GM18861 (cell line): ENCODE measurements around the gene GOLGA2.

Experiments used
- ATAC-seq: cut with Tn5 transposase; IDR thresholded peaks from one replicate; pipeline ENCODE4 v1.9.1; 2021; ENCODE audit not compliant: unreplicated experiment

The GOLGA2 gene

DNA sequence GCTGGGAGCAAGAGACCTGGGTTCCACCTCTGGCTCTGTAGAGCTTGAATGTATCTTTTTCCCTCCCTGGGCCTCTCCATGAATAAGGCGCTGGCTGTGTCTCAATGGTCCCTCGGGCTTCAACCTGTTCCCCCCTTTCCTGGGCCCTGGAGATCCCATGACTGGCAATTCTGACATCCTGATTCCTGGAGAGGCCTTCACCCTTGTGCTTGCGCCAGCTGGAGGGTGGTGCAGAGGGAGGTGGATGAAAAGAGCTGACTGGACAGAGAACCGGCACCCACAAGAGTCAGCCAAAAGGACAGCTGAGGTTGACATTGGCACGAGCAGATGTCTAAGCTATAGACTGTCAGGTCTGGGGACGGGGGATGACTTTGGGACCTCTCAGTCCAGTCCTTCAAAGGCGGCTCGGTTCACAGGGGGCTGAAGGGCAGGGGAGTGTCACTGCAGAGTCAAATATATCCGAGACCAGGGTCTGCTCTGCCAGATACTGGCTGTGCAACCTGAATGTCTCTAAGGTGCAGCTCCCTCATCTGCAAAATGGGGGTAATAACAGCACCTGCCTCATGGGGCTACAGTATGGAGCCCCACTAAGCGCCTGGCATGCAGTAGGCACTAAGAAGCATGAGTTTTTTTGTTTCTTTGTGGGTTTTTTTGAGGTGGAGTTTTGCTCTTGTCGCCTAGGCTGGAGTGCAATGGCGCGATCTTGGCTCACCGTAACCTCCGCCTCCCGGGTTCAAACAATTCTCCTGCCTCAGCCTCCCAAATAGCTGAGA is 58.8 kb downstream of the GOLGA2 start:
- no peak for ATAC-seq

DNA sequence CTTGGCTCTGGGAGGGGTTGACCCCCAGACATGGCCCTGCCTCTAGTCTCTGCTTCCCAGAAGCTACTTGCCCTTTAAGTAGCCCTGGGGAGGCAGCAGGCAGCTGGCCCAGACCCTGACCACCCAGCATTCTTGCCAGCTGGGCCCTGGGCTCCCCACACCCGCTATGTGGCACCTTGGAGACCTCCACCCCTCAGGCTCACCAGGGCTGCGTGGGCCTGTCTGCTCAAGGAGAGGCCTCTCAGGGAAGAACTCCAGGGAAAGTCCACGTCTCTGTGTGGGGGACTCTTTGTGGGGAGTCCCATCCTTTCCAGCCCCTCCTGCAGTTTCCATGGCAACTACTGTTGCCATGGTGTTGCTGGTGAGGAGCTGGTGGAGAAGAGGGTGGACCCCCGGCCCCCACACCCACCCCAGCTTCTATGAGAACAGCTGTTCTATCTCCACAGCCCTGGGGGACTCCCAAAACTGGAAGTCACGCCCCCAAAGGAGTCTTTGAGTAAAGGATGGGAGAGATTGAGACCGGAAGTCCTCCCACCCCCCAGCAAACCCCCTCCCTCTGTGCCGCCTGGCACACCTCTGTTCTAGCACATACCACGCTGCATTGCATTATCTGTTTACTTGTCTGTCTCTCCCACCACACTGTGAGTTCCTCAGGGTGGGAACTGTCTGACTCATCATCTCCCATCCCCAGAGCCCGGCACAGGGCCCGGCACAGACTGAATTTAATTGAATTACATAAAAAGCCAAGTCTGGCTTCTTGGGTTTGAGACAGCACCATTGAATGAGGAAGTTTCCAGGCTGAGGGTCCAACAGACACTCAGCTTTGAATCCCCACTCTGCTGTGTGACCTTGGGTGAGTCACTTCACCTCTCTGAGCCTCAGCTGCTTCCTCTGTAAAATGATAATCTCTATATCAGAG is 60.1 kb downstream of the GOLGA2 start:
- no peak for ATAC-seq

- ATAC-seq = no peak
Measured at GRCh38 chr9:128214571-128215490, 61.0 kb downstream of the GOLGA2 start.

DNA sequence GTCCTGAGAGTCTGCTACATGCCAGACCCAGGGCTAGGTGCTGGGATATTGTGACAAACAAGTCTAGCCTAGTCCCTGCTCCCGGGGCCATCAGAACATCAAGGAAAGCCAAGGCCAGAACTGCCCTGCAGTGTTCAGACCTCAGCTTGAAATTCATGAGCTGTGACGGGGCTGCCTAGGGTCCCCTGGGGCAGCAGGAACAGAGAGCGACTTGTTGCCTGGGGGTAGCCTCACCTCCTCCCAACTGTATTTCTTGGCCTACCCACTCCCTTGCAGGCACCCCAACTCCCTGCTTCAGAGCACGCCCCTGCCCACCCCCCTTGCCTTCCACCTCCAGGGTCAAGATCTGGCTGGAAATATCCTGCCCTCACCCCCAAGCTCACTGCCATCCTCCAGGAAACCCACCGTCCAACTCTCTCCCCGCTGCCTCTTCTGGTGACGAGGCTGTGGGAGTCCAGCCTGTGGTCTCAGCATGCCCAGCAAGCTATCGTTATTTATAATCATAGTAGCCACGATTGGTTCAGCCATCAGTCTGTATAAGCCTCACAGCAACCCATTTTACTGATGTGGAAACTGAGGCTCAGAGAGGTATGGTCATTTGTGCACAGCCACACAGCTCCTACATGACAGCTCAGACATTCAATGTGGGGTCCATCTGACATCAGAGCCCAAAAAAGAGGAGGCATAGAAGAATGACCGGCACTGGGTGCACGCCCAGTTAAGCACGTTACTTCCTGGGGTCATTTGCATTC is 61.9 kb downstream of the GOLGA2 start:
- no peak for ATAC-seq

- no peak for ATAC-seq
Measured at GRCh38 chr9:128211981-128212281, 63.9 kb downstream of the GOLGA2 start.

DNA sequence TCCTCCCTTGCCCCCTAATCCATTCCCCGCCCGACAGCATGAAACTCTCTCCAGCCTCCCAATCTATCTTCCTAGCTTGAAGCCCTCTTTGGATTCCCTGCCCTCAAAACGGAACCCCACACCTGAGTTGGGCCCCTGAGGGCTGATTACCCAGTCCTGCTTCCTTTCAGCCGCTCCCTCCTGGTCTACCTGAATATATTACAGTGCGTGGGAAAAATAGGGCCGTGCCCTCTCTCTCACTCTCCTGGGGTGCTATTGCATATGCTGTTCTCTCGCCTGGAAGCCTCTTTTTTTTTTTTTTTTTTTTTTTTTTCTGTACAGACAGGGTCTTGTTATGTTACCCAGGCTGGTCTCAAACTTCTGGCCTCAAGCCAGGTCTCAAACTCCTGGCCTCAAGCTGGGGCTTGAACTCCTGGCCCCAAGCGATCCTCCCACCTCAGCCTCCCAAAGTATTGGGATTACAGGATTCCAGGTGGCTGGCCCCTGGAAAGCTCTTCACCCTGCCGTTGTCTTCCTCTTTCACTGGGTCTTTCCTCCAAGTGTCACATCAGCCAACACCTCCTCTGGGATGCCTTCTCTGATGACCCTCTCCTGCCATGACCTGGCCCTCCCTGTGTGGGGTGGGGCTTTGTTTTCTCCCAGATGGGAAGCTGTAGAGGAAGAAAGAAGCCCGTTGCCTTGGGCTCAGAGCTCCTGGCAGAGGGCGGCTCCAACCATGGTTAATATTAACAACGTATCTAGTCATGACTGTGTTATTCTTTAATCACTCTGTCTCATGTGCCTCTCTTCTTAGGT is 64.4 kb downstream of the GOLGA2 start:
- no peak for ATAC-seq

- ATAC-seq = no peak
Measured at GRCh38 chr9:128208946-128209669, 66.7 kb downstream of the GOLGA2 start.

DNA sequence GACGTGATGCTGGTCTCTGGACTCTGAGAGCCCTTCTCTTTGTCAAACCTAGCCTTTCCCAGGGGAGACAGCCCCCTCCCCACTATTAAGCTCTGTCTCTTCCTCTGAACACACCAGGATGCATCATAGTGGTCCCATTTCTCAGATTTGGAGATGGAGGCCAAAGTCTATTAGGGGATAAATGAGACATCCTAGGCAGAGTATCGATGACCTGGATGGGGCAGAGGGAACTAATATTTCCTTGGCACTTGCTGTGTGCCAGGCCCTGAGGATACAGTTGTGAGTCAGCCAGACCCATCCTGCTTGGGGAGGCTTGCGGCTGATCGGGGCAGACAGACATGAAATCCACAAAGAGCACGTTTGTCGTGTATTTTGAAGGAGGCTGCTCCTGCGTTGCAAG is 67.4 kb downstream of the GOLGA2 start:
- no peak for ATAC-seq

DNA sequence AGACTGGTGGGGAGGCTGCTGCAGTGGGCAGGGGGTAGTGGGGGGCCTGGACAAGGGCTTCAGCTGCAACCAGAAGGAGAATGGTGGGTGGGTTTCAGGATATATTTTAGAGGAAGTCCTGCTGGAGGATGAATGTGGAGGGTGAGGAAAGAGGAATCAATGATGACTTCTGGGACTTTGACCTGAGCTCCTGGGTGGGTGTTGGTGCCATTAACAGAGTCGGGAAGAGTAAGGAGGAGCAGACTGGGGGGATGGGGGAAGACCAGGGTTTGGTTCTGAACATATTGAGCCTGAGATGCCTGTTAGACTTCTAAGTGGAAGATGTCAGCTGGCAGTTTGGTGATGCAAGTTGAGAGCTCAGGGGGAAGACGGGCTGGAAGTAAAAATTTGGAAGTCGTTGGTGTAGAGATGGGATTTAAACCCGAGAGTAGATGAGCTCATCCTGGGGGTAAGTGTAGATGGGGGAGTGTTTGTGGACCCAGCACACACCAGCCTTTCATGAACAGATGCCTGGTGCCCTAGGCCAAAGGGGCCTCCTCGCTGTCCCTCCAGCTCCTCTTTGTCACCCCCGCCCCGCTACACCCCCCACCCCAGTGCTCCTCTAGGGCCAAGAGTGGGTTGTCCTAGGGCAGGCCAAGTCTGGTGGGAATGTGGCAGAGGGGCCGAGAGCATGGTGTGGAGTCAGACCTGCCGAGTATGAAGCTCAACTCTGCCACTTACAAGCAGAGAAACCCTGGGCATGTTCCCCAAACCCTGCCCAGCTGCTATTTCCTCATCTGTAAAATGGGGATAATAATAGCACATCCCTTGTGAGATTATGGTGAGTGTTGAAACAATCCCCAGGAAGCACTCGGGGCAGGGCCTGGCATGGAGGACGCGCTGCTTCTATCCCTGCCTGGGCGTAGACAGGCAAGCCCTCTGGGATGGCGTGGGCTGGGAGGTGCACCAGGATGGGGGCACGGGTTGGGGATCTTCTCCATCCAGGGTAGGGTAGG is 68.6 kb downstream of the GOLGA2 start:
- ATAC-seq = no peak

DNA sequence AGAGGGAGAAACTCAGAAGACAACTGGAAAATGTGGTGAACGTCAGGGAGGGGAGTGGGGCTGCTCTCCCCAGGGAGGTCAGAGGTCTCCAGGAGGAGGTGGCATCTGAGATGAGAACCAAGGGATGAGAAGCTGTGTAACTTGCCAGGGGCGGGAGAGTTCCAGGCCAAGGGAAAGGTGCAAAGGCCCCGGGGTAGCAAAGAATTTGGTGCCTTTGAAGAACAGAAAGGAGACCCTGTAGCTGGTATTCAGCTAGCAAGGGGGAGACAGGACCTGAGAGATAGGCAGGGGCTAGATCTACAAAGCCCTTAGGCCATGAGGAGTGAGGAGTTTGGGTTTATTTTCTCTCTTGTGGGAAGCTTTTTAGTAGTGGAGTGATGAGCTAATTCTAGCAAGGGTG is 69.3 kb downstream of the GOLGA2 start:
- no peak for ATAC-seq
